Thymus (tissue), 14 donors: ENCODE results near the gene CCT7. TPM values are rescaled to one million over a fixed set of nuclear protein-coding genes. Genes with fewer than 3 reads are reported as not detected.
"Not testable (repeated sequence)": the region's sequence is repeated elsewhere in the genome, so short reads cannot be mapped to it uniquely, and the experiment has no call there.

Experiments used
- DNase-seq, 9 donors: peaks; one replicate each; pipeline ENCODE4 v3.0.0-alpha.2; 2013; ENCODE audit warnings: low spot score in 9 of 9, low read depth in 6 of 9, missing footprints in 1 of 9
- H3K27ac ChIP-seq, 2 donors: one replicate each; pipeline ENCODE4 v1.5.1; 2013; ENCODE audit warnings: control low read depth in 1 of 2, low read depth in 1 of 2, low read length in 1 of 2, mild to moderate bottlenecking in 1 of 2, moderate library complexity in 1 of 2
- H3K27me3 ChIP-seq, 2 donors: one replicate each; pipeline ENCODE4 v1.5.1; 2013; ENCODE audit warnings: low read length in 1 of 2; ENCODE audit not compliant: control insufficient read depth in 2 of 2, insufficient read depth in 1 of 2
- H3K36me3 ChIP-seq, 2 donors: one replicate each; pipeline ENCODE4 v1.5.1; 2013; ENCODE audit warnings: low read length in 1 of 2, mild to moderate bottlenecking in 1 of 2, moderate library complexity in 1 of 2; ENCODE audit not compliant: control insufficient read depth in 2 of 2, insufficient read depth in 2 of 2
- H3K4me1 ChIP-seq, 2 donors: one replicate each; pipeline ENCODE4 v1.5.1; 2013; ENCODE audit warnings: low read length in 2 of 2; ENCODE audit not compliant: control insufficient read depth in 2 of 2, insufficient read depth in 2 of 2
- H3K4me3 ChIP-seq, 2 donors: one replicate each; pipeline ENCODE4 v1.5.1; 2013; ENCODE audit warnings: low read length in 2 of 2, control low read depth in 1 of 2, mild to moderate bottlenecking in 1 of 2
- H3K9me3 ChIP-seq, 2 donors: one replicate each; pipeline ENCODE4 v1.5.1; 2013; ENCODE audit warnings: low read length in 1 of 2, mild to moderate bottlenecking in 1 of 2; ENCODE audit not compliant: control insufficient read depth in 2 of 2, insufficient read depth in 1 of 2
- WGBS: extraction: QIAGEN DNeasy Blood & Tissue Kit; methylation state at CpG from one replicate; pipeline ENCODE4 v1.1.7; 2013; 5-methylcytosine and 5-hydroxymethylcytosine counted together
- long read RNA-seq, 10 donors: transcript quantifications; one replicate each; lab custom pipeline, GENCODE V29; 2026
- polyA plus RNA-seq: library from polyadenylated mRNA; stranded (reverse); fragments of 200-250 nt; gene quantifications from one replicate; pipeline ENCODE4 v1.2.3, GENCODE V29; 2013
- total RNA-seq: library from RNA; stranded (reverse); fragments of 120-200 nt; gene quantifications from one replicate; pipeline ENCODE4 v1.2.4, GENCODE V29; 2013
- donor health status: healthy.

CCT7 gene
- total RNA-seq (313 TPM), polyA plus RNA-seq (115 TPM)
- long read RNA-seq, donor 1, transcript CCT7-201 (12 exons, 1,916 nt): major isoform, 12 of 31 reads
- long read RNA-seq, donor 1, partial matches to known transcripts: 18 of 31 reads
- long read RNA-seq, donor 1, other reads (novel, unspliced or antisense): 0 of 31 reads
- long read RNA-seq, donor 2, transcript CCT7-201 (12 exons, 1,916 nt): major isoform, 126 of 282 reads
- long read RNA-seq, donor 2, transcript CCT7-211 (4 exons, 527 nt): minor isoform, 5 of 282 reads
- long read RNA-seq, donor 2, partial matches to known transcripts: 148 of 282 reads
- long read RNA-seq, donor 2, other reads (novel, unspliced or antisense): 0 of 282 reads
- long read RNA-seq, donor 3, transcript CCT7-211 (4 exons, 527 nt): minor isoform, 5 of 383 reads
- long read RNA-seq, donor 3, transcript CCT7-201 (12 exons, 1,916 nt): major isoform, 123 of 383 reads
- long read RNA-seq, donor 3, partial matches to known transcripts: 254 of 383 reads
- long read RNA-seq, donor 3, other reads (novel, unspliced or antisense): 0 of 383 reads
- long read RNA-seq, donor 4, transcript CCT7-201 (12 exons, 1,916 nt): major isoform, 44 of 120 reads
- long read RNA-seq, donor 4, partial matches to known transcripts: 75 of 120 reads
- long read RNA-seq, donor 4, other reads (novel, unspliced or antisense): 0 of 120 reads
- long read RNA-seq, donor 5, transcript CCT7-211 (4 exons, 527 nt): minor isoform, 6 of 180 reads
- long read RNA-seq, donor 5, transcript CCT7-201 (12 exons, 1,916 nt): major isoform, 106 of 180 reads
- long read RNA-seq, donor 5, partial matches to known transcripts: 64 of 180 reads
- long read RNA-seq, donor 5, other reads (novel, unspliced or antisense): 0 of 180 reads
- long read RNA-seq, donor 6, transcript CCT7-201 (12 exons, 1,916 nt): major isoform, 58 of 103 reads
- long read RNA-seq, donor 6, partial matches to known transcripts: 42 of 103 reads
- long read RNA-seq, donor 6, other reads (novel, unspliced or antisense): 0 of 103 reads
- long read RNA-seq, donor 7, transcript CCT7-201 (12 exons, 1,916 nt): major isoform, 71 of 182 reads
- long read RNA-seq, donor 7, partial matches to known transcripts: 106 of 182 reads
- long read RNA-seq, donor 7, other reads (novel, unspliced or antisense): 0 of 182 reads
- long read RNA-seq, donor 8, transcript CCT7-201 (12 exons, 1,916 nt): major isoform, 25 of 34 reads
- long read RNA-seq, donor 8, partial matches to known transcripts: 7 of 34 reads
- long read RNA-seq, donor 8, other reads (novel, unspliced or antisense): 0 of 34 reads
- long read RNA-seq, donor 9, transcript CCT7-201 (12 exons, 1,916 nt): major isoform, 67 of 134 reads
- long read RNA-seq, donor 9, partial matches to known transcripts: 64 of 134 reads
- long read RNA-seq, donor 9, other reads (novel, unspliced or antisense): 0 of 134 reads
- long read RNA-seq, donor 10, transcript CCT7-201 (12 exons, 1,916 nt): major isoform, 61 of 138 reads
- long read RNA-seq, donor 10, partial matches to known transcripts: 75 of 138 reads
- long read RNA-seq, donor 10, other reads (novel, unspliced or antisense): 0 of 138 reads

GRCh38 chr2:73233932-73234832, at the start of gene CCT7:
Gene CCT7, plus strand, starts transcription at chr2:73234308. Its CDS starts 71 bp downstream, at chr2:73234379.
- peak; percentile 82 to 96 (median 89) for DNase-seq
- Histone ChIP-seq H3K4me3 (peak within 1 kb of the TSS; percentile 69 to 93), H3K4me1 (peaks cover 10 to 33% of the 10 kb centered on the region in 2 donors), H3K9me3 (peaks cover 0 to 4% of the 10 kb centered on the region in 2 donors), H3K36me3 (peaks cover 4 to 17% of the 10 kb centered on the region in 2 donors), H3K27ac (peak within 1 kb of the TSS; percentile 93 to 98), H3K27me3 (no peaks in the 10 kb centered on the region)
- under 1% methylated on average over 69 of the region's 69 CpGs for WGBS

- 95% methylated on average over 2 of the region's 2 CpGs for WGBS
- Histone ChIP-seq H3K4me1 (no peaks in the 10 kb centered on the region), H3K27me3 (peaks cover 2 to 18% of the 10 kb centered on the region in 2 donors), H3K36me3 (no peaks in the 10 kb centered on the region), H3K9me3 (peaks cover 0 to 3% of the 10 kb centered on the region in 2 donors), H3K4me3 (no peak overlapping the region), H3K27ac (no peak overlapping the region)
- no peak for DNase-seq
Observed at GRCh38 chr2:73185965-73186364, 48.1 kb upstream of the CCT7 start.

GRCh38 chr2:73187549-73187948, 46.6 kb upstream of the CCT7 start:
- H3K36me3 ChIP-seq: no peaks in the 10 kb centered on the region
- peaks cover 0 to 3% of the 10 kb centered on the region in 2 donors for H3K9me3 ChIP-seq
- 41% methylated on average over 2 of the region's 2 CpGs for WGBS
- H3K4me3 ChIP-seq: no peak overlapping the region
- no peak for DNase-seq
- no peak overlapping the region for H3K27ac ChIP-seq
- peaks cover 2 to 23% of the 10 kb centered on the region in 2 donors for H3K27me3 ChIP-seq
- no peaks in the 10 kb centered on the region for H3K4me1 ChIP-seq

GRCh38 chr2:73197579-73197978, 36.5 kb upstream of the CCT7 start:
- H3K4me1 ChIP-seq: no peaks in the 10 kb centered on the region
- peaks cover 0 to 4% of the 10 kb centered on the region in 2 donors for H3K9me3 ChIP-seq
- no peak overlapping the region for H3K4me3 ChIP-seq
- H3K27me3 ChIP-seq: peaks cover 13 to 39% of the 10 kb centered on the region in 2 donors
- no peak for DNase-seq
- H3K27ac ChIP-seq: no peak overlapping the region
- no peaks in the 10 kb centered on the region for H3K36me3 ChIP-seq

- H3K27ac ChIP-seq, DNase-seq, H3K9me3 ChIP-seq, H3K4me3 ChIP-seq, H3K36me3 ChIP-seq, H3K4me1 ChIP-seq: not testable (repeated sequence)
- peaks cover 27 to 64% of the 10 kb centered on the region in 2 donors for H3K27me3 ChIP-seq
- 94% methylated on average over 10 of the region's 10 CpGs for WGBS
Observed at GRCh38 chr2:73200281-73200680, 33.8 kb upstream of the CCT7 start.

GRCh38 chr2:73202156-73203054, 31.7 kb upstream of the CCT7 start, which contains the start of gene NOTO:
Gene NOTO, plus strand, starts transcription at chr2:73202574. Its CDS starts 93 bp downstream, at chr2:73202667.
- peaks cover 31 to 77% of the 10 kb centered on the region in 2 donors for H3K27me3 ChIP-seq
- peaks cover 0 to 4% of the 10 kb centered on the region in 2 donors for H3K9me3 ChIP-seq
- no peak for DNase-seq
- H3K4me3 ChIP-seq: peak within 1 kb of the TSS in 1 of 2 donors; percentile 22
- no peaks in the 10 kb centered on the region for H3K4me1 ChIP-seq
- H3K27ac ChIP-seq: no peak within 1 kb of the TSS
- 4% methylated on average over 87 of the region's 87 CpGs for WGBS
- no peaks in the 10 kb centered on the region for H3K36me3 ChIP-seq

- Histone ChIP-seq H3K27me3 (peaks cover 31 to 80% of the 10 kb centered on the region in 2 donors), H3K4me1 (no peaks in the 10 kb centered on the region), H3K36me3 (no peaks in the 10 kb centered on the region), H3K4me3 (no peak overlapping the region), H3K27ac (no peak overlapping the region), H3K9me3 (peaks cover 0 to 4% of the 10 kb centered on the region in 2 donors)
- 6% methylated on average over 44 of the region's 44 CpGs for WGBS
- DNase-seq: no peak
Observed at GRCh38 chr2:73203055-73203681, 30.9 kb upstream of the CCT7 start.
